H7 (cell line): ENCODE measurements around the gene TNIP3. TPM values are rescaled to one million over a fixed set of nuclear protein-coding genes. Genes with fewer than 3 reads are reported as not detected.

Experiments used
- DNase-seq: peaks from one replicate; pipeline ENCODE4 v3.0.0; 2012
- H3K27me3 ChIP-seq: 2 replicates; pipeline ENCODE4 v1.6.0; 2011; ENCODE audit warnings: mild to moderate bottlenecking, low read length; ENCODE audit not compliant: control insufficient read depth, insufficient read depth
- H3K36me3 ChIP-seq: replicated peaks from 2 replicates; pipeline ENCODE4 v1.5.1; 2011; ENCODE audit warnings: low read length; ENCODE audit not compliant: control insufficient read depth, insufficient read depth
- H3K4me3 ChIP-seq: 2 replicates; pipeline ENCODE4 v1.5.1; 2011; ENCODE audit warnings: low read depth, mild to moderate bottlenecking, control low read depth, low read length, moderate library complexity; ENCODE audit not compliant: insufficient read depth
- total RNA-seq: library from RNA; depleted of rRNA; stranded (reverse); fragments of >200 nt; shearing (Covaris generic); gene quantifications from 2 replicates; pipeline ENCODE4 v1.2.3, GENCODE V29; 2014

Gene TNIP3
- total RNA-seq, 1 experiment from 2014 or later = not detected

GRCh38 chr4:121138039-121138825, 25.9 kb downstream of the TNIP3 start:
- no peak for DNase-seq
- Histone ChIP-seq H3K4me3 (no peak overlapping the region), H3K36me3 (no peaks in the 10 kb centered on the region), H3K27me3 (no peaks in the 10 kb centered on the region)

GRCh38 chr4:121130326-121130660, 33.8 kb downstream of the TNIP3 start:
- no peak overlapping the region for H3K4me3 ChIP-seq
- H3K27me3 ChIP-seq = no peaks in the 10 kb centered on the region
- no peaks in the 10 kb centered on the region for H3K36me3 ChIP-seq
- no peak for DNase-seq

DNA sequence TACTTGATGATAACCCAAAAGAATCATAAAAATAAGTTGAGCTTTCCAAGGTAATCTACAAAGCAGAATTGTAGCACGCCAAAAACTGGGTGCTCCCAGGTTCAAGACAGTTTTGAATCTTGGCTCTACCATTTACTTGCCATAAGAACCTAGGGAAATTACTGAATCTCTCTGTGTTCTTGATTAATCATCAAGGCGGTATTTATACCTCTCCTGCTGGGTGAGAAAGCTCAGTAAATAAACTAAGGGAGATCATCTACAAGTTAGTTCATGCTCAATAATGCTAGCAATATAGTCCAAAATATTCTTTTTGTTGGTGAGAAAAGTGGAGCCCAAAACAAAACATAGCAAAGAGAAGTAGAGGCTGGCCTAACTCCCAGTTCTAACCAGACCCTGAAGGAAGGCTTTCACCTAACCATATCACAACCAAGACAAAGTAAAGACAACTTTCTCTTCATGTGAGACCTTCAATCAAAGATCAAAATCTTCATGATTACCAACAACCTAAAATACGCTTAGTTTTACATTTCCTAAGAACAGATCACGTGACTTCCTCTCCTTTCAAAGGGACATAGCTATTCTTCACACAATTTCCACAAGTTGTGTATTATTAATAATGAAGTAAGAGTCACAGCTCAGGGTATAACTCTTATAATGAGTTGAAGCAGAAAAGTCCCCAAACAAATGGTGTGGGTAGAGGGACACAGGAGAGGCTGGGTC, 34.4 kb downstream of the TNIP3 start:
- no peak for DNase-seq
- Histone ChIP-seq H3K4me3 (no peak overlapping the region), H3K36me3 (no peaks in the 10 kb centered on the region), H3K27me3 (no peaks in the 10 kb centered on the region)

DNA sequence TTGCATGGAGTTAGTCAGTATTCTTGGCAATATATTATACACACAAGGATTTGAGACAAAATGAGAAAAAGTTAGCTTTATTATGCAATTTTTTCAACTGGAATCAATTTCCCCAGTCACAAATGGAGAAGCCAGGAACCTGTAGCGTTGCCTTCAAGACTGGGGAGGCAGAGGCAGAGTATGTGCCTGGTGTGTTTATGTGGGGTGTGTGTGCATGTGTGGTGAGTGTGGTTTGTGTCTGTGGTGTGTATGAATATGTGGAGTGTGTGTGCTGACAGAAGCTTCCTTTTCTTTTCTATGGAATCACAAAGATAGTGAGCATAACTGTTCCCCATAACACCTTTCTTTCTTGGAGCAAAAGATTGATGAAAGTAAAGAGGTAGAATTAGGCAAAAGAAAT, 37.0 kb downstream of the TNIP3 start:
- Histone ChIP-seq H3K27me3 (no peaks in the 10 kb centered on the region), H3K36me3 (no peaks in the 10 kb centered on the region), H3K4me3 (no peak overlapping the region)
- no peak for DNase-seq

GRCh38 chr4:121126449-121127006, 37.6 kb downstream of the TNIP3 start:
- Histone ChIP-seq H3K36me3 (no peaks in the 10 kb centered on the region), H3K27me3 (no peaks in the 10 kb centered on the region), H3K4me3 (no peak overlapping the region)
- no peak for DNase-seq

GRCh38 chr4:121125498-121125885, 38.6 kb downstream of the TNIP3 start:
- no peaks in the 10 kb centered on the region for H3K27me3 ChIP-seq

DNA sequence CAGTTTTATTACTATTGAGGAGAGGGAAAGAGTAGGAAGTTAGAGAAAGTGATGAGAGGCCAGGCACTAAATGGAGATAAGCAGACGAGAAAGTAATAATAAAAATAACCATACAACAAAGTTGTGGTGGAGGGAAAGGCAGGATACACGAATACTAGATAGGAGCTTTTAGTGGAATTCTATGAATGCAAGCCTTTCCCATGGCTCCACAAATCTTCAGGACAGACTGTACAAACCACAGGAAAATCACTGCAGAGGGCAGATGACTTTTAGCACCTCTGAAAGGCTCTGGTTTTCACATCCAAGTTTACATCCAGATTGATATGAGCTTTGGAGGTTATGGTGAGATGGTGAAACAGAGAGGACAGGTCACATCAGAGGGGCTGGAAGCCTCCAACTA, 41.5 kb downstream of the TNIP3 start:
- no peak for DNase-seq
- H3K27me3 ChIP-seq = no peaks in the 10 kb centered on the region
- no peak overlapping the region for H3K4me3 ChIP-seq
- H3K36me3 ChIP-seq = no peaks in the 10 kb centered on the region

More at GRCh38 chr4:121125498-121125885, 38.6 kb downstream of the TNIP3 start:
- DNase-seq = no peak
- Histone ChIP-seq H3K36me3 (no peaks in the 10 kb centered on the region), H3K4me3 (no peak overlapping the region)

DNA sequence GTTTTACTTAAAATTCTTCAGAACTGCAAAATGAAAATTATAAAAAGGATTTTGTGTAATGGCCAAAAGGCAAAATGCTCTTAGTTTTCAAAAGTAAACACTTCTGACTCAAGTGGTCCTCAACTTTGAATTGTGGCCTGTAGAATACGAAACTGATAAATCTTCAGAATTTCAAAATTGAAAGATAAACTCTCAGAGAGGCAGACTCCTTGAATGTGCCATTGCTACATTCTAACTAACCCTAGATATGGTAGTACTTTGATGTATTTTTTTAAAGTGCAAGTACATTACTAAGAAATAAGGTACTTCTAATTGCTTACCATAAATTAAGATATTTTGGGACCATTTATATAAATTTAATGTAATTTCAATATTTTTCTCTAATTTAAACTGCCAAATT, 44.4 kb downstream of the TNIP3 start:
- Histone ChIP-seq H3K36me3 (no peaks in the 10 kb centered on the region), H3K4me3 (no peak overlapping the region), H3K27me3 (no peaks in the 10 kb centered on the region)
- DNase-seq = no peak

- H3K36me3 ChIP-seq = no peaks in the 10 kb centered on the region
- no peaks in the 10 kb centered on the region for H3K27me3 ChIP-seq
- DNase-seq = no peak
- no peak overlapping the region for H3K4me3 ChIP-seq
Observed at GRCh38 chr4:121118344-121118743, 45.8 kb downstream of the TNIP3 start.

DNA sequence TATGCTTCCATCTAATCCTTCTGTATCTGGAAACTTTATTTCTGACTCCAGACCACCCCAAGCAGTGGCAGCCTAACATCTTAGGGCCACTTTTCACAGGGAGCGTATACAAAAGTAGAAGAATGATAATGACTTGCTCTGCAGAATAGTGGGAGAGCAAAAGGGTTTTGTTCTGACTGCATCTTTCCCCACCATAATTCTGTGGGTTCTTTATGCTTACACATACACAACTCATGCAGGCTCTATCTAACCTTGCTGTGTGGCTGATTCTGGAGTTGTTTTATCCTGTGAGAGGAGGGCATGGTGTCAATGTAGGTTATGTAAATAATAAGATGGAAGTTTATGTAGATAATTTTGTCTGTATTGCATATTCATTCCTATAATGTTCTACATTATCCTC, 49.4 kb downstream of the TNIP3 start:
- DNase-seq = no peak
- no peaks in the 10 kb centered on the region for H3K27me3 ChIP-seq
- no peak overlapping the region for H3K4me3 ChIP-seq
- H3K36me3 ChIP-seq = no peaks in the 10 kb centered on the region

DNA sequence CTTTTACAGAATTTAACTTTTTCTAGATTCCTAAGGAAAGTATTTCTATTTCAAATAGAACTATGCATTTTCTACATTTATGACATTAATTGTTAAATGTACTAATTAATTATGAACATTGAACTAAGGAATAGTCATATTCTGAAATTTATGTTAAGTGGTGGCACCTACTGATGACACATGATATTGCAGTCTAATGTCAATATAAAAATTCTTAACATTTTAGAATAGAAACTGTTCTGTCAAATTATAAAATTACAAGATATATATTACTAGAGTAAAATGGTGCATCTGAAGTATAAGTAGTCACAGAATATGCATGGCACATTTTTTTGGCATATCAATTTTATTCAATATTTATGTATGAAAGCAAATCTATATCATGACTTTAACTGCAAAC, 51.6 kb downstream of the TNIP3 start:
- H3K36me3 ChIP-seq = no peaks in the 10 kb centered on the region
- H3K27me3 ChIP-seq = no peaks in the 10 kb centered on the region
- DNase-seq = no peak
- no peak overlapping the region for H3K4me3 ChIP-seq

- no peaks in the 10 kb centered on the region for H3K36me3 ChIP-seq
Observed at GRCh38 chr4:121108557-121108956, 55.6 kb downstream of the TNIP3 start.

GRCh38 chr4:121107507-121107906, 56.6 kb downstream of the TNIP3 start:
- no peak overlapping the region for H3K4me3 ChIP-seq
- H3K36me3 ChIP-seq = no peaks in the 10 kb centered on the region
- no peaks in the 10 kb centered on the region for H3K27me3 ChIP-seq
- no peak for DNase-seq

More at GRCh38 chr4:121108557-121108956, 55.6 kb downstream of the TNIP3 start:
- H3K4me3 ChIP-seq = no peak overlapping the region
- no peak for DNase-seq
- H3K27me3 ChIP-seq = no peaks in the 10 kb centered on the region

- no peaks in the 10 kb centered on the region for H3K27me3 ChIP-seq
- no peak for DNase-seq
Observed at GRCh38 chr4:121100093-121100775, 63.9 kb downstream of the TNIP3 start.

GRCh38 chr4:121098266-121098665, 65.9 kb downstream of the TNIP3 start:
- DNase-seq = no peak
- Histone ChIP-seq H3K27me3 (no peaks in the 10 kb centered on the region), H3K4me3 (no peak overlapping the region), H3K36me3 (no peaks in the 10 kb centered on the region)

More at GRCh38 chr4:121100093-121100775, 63.9 kb downstream of the TNIP3 start:
- Histone ChIP-seq H3K36me3 (no peaks in the 10 kb centered on the region), H3K4me3 (no peak overlapping the region)
